Panc1 (cell line): ENCODE results near the gene TRABD2A. TPM values are rescaled to one million over a fixed set of nuclear protein-coding genes. Genes with fewer than 3 reads are reported as not detected.

Experiments used
- ATAC-seq: fragments of 200-7000 bp; cut with Tn5 transposase; 2 replicates; pipeline ENCODE4 v1.9.1; 2020; ENCODE audit warnings: mild to moderate bottlenecking, moderate library complexity
- BruUV-seq: library from RNA; stranded (reverse); fragments of 400-500 nt; replicated peaks from 2 replicates; lab custom pipeline; 2021; lab: Mats Ljungman, UMichigan
- CTCF ChIA-PET: fragments of 300-600 bp; sonication (Branson Sonifier 250); formaldehyde crosslinking; loops from one replicate; lab custom pipeline; 2022; ENCODE audit warnings: antibody characterized with exemption; lab: Charles Lee
- POLR2A ChIA-PET: fragments of 300-600 bp; sonication (Branson Sonifier 250); formaldehyde crosslinking; loops from one replicate; lab custom pipeline; 2022; ENCODE audit warnings: antibody characterized with exemption; lab: Charles Lee
- DNase-seq: peaks from one replicate; pipeline ENCODE4 v3.0.0-alpha.2; 2010; ENCODE audit warnings: low read depth, low spot score
- H3K27ac ChIP-seq: 2 replicates; pipeline ENCODE4 v1.5.1; 2011; ENCODE audit warnings: mild to moderate bottlenecking, low read length, inconsistent platforms
- H3K27me3 ChIP-seq: fragments of 200-500 bp; sonication (Bioruptor generic); 2 replicates; pipeline ENCODE4 v1.6.0; 2014; ENCODE audit warnings: low read length, inconsistent platforms; ENCODE audit not compliant: control insufficient read depth, insufficient read depth
- H3K36me3 ChIP-seq: fragments of 200-500 bp; sonication (Bioruptor generic); 2 replicates; pipeline ENCODE4 v1.5.1; 2014; ENCODE audit warnings: inconsistent platforms, mild to moderate bottlenecking, low read length, moderate library complexity; ENCODE audit not compliant: control insufficient read depth, insufficient read depth
- H3K4me1 ChIP-seq: 2 replicates; pipeline ENCODE4 v1.5.1; 2011; ENCODE audit warnings: inconsistent platforms, mild to moderate bottlenecking, low read length, moderate library complexity; ENCODE audit not compliant: control insufficient read depth, insufficient read depth
- H3K4me3 ChIP-seq, 2 experiments: 2 replicates each; pipeline ENCODE4 v1.5.1; 2011 to 2012; ENCODE audit warnings: low read depth in 2 of 2, low read length in 2 of 2, mild to moderate bottlenecking in 2 of 2, inconsistent platforms in 1 of 2, moderate library complexity in 1 of 2
- H3K9me3 ChIP-seq: fragments of 200-500 bp; sonication (Bioruptor generic); 2 replicates; pipeline ENCODE4 v1.5.1; 2014; ENCODE audit warnings: low read depth, mild to moderate bottlenecking, inconsistent platforms, low read length, moderate library complexity; ENCODE audit not compliant: control insufficient read depth, insufficient read depth
- CTCF ChIP-seq: fragments of 450-650 bp; IDR thresholded peaks from 2 replicates; pipeline ENCODE4 v1.5.1; 2017; ENCODE audit warnings: mild to moderate bottlenecking
- POLR2AphosphoS5 ChIP-seq: IDR thresholded peaks from 2 replicates; pipeline ENCODE4 v1.6.1; 2012; ENCODE audit warnings: mild to moderate bottlenecking, low read depth, low read length, moderate library complexity
- REST ChIP-seq, 2 experiments: IDR thresholded peaks; 2 replicates each; pipeline ENCODE4 v1.6.1; 2011 to 2012; ENCODE audit warnings: low read depth in 2 of 2, control low read depth in 1 of 2, low read length in 1 of 2, mild to moderate bottlenecking in 1 of 2, moderate library complexity in 1 of 2; ENCODE audit not compliant: insufficient read depth in 1 of 2
- SIN3A ChIP-seq: IDR thresholded peaks from 2 replicates; pipeline ENCODE4 v1.6.1; 2012; ENCODE audit warnings: low read depth, mild to moderate bottlenecking, low read length, moderate library complexity, borderline replicate concordance; ENCODE audit not compliant: insufficient read depth
- TCF7L2 ChIP-seq: IDR thresholded peaks from 2 replicates; pipeline ENCODE4 v1.6.1; 2011; ENCODE audit warnings: mild to moderate bottlenecking, low read depth, low read length, inconsistent platforms
- in situ Hi-C: cut with HindIII; loops from 2 replicates; pipeline ENCODE4 v1.10.0; 2016; ENCODE audit warnings: low sequenced_read_pairs, low pct_unique_long_range_greater_than_20kb
- intact Hi-C: fragments of 100-400 bp; cut with micrococcal nuclease; formaldehyde crosslinking; loops from one replicate; pipeline ENCODE4 v1.10.0; 2022; ENCODE audit not compliant: unreplicated experiment
- total RNA-seq: library from RNA; stranded (reverse); gene quantifications from one replicate; pipeline ENCODE4 v1.2.1, GENCODE V29; 2021; ENCODE audit not compliant: unreplicated experiment

Gene TRABD2A
- total RNA-seq, 1 experiment from 2014 or later, result 1.7 TPM

GRCh38 chr2:84904151-84904550 is 23.3 kb upstream of the TRABD2A start:
- Histone ChIP-seq H3K36me3 (no peaks in the 10 kb centered on the region; the same call in 1 of the 2 replicates), H3K4me3 (no peak overlapping the region), H3K27me3 (no peaks in the 10 kb centered on the region), H3K27ac (peak overlapping the region; percentile 72; the same call in 1 of the 2 replicates), H3K9me3 (no peaks in the 10 kb centered on the region), H3K4me1 (peaks cover 18% of the 10 kb centered on the region)
- no peak for TF ChIP-seq TCF7L2
- TF ChIP-seq REST (IDR thresholded peaks at IDR 0.05; ENCODE audit: insufficient read depth in 1 of 2, low read depth in 2 of 2, low read length in 1 of 2), result no peak
- TF ChIP-seq SIN3A, result no peak
- no peak for TF ChIP-seq CTCF
- no peak for TF ChIP-seq POLR2AphosphoS5
- intact Hi-C loops (no loop called here), in situ Hi-C loops (no loop called here)
- CTCF ChIA-PET, result no interaction called here
- POLR2A ChIA-PET, result no interaction called here
- ATAC-seq, result no peak
- DNase-seq, result no peak
- no TSS peak for BruUV-seq

GRCh38 chr2:84902526-84902925 is 21.6 kb upstream of the TRABD2A start:
- Histone ChIP-seq H3K4me3 (no peak overlapping the region), H3K27ac (no peak overlapping the region), H3K9me3 (no peaks in the 10 kb centered on the region), H3K27me3 (no peaks in the 10 kb centered on the region), H3K36me3 (no peaks in the 10 kb centered on the region; the same call in 1 of the 2 replicates), H3K4me1 (peaks cover 10% of the 10 kb centered on the region)
- in situ Hi-C loops, result no loop called here
- ATAC-seq (no peak), DNase-seq (no peak)
- ChIA-PET POLR2A (no interaction called here), CTCF (no interaction called here)
- TF ChIP-seq TCF7L2 (no peak), REST (IDR thresholded peaks at IDR 0.05; ENCODE audit: insufficient read depth in 1 of 2, low read depth in 2 of 2, low read length in 1 of 2) (no peak), SIN3A (no peak), CTCF (no peak), POLR2AphosphoS5 (no peak)
- no TSS peak for BruUV-seq
- intact Hi-C loops, result no loop called here
